ENCODE data around the gene CDH4.

CDH4 gene

DNA sequence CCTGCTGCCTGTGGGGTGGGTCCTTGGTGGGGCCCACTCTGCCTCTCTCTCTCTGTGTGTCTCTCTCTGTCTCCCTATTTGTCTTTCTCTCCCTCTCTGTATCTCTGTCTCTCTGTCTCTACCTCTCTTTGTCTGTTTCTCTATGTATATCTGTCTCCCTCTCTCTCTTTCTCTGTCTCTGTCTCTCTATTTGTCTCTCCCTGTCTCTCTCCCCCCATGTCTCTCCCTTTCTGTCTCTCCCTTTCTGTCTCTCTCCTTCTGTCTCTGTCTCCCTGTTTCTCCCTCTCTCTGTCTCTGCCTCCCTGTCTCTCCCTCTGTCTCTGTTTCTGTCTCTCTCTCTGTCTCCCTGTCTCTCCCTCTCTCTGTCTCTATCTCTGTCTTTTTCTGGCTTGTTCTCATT lies 353.2 kb downstream of the CDH4 start:
- TF ChIP-seq, protein P1, sequence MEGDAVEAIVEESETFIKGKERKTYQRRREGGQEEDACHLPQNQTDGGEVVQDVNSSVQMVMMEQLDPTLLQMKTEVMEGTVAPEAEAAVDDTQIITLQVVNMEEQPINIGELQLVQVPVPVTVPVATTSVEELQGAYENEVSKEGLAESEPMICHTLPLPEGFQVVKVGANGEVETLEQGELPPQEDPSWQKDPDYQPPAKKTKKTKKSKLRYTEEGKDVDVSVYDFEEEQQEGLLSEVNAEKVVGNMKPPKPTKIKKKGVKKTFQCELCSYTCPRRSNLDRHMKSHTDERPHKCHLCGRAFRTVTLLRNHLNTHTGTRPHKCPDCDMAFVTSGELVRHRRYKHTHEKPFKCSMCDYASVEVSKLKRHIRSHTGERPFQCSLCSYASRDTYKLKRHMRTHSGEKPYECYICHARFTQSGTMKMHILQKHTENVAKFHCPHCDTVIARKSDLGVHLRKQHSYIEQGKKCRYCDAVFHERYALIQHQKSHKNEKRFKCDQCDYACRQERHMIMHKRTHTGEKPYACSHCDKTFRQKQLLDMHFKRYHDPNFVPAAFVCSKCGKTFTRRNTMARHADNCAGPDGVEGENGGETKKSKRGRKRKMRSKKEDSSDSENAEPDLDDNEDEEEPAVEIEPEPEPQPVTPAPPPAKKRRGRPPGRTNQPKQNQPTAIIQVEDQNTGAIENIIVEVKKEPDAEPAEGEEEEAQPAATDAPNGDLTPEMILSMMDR (conservative IDR thresholded peaks at IDR 0.05; ENCODE audit: low read depth, low read length) = no peak
- no peak overlapping the region for H3K4me3 ChIP-seq (ENCODE audit: low read length)
- no peak for DNase-seq (ENCODE audit: low read depth)

GRCh38 chr20:61605862-61606557 lies 353.9 kb downstream of the CDH4 start:
- no peak overlapping the region for H3K4me3 ChIP-seq (ENCODE audit: low read length)
- TF ChIP-seq, protein P1 (conservative IDR thresholded peaks at IDR 0.05; ENCODE audit: low read depth, low read length) = no peak
- no peak for DNase-seq (ENCODE audit: low read depth)

DNA sequence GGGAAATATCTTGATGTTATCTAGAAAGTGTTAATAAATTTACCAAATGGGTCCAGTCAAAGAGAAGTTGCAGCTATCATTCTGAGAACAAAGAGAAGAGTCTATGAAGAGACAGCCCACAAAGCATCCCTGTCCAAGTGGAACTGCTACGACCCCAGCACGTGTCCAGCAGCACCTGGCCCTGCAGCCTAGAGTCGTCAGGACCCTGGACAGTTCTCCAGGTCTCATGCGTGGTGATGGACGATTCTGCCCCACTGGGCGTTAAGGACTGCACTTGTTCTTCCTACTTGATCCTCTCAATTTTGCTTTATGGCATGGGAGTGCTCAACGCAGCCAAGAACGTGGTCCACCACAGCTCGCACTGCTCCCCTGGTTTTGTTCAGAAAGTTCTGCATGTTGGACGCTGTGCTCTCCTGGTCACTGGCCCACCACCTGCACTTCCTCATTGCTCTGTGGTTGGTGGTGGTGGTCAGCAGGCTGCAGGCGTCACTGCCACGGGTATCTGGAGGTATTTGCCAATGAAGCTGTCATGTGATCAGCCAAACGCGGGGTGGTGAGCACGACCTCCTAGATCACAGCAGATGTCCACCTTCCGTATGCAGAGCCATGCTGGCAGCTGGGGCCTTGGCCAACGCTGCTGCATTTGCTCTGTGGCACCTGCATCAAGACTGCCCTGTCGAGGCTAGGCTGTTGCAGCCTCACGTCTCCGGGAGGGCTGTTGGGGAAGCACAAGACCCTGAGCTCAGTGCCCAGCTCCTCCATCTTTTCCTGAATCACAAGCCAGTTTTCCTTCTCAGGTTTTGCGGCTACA lies 356.4 kb downstream of the CDH4 start:
- TF ChIP-seq, protein P1 (conservative IDR thresholded peaks at IDR 0.05; ENCODE audit: low read depth, low read length) = no peak
- H3K4me3 ChIP-seq (ENCODE audit: low read length) = no peak overlapping the region
- DNase-seq (ENCODE audit: low read depth) = no peak

DNA sequence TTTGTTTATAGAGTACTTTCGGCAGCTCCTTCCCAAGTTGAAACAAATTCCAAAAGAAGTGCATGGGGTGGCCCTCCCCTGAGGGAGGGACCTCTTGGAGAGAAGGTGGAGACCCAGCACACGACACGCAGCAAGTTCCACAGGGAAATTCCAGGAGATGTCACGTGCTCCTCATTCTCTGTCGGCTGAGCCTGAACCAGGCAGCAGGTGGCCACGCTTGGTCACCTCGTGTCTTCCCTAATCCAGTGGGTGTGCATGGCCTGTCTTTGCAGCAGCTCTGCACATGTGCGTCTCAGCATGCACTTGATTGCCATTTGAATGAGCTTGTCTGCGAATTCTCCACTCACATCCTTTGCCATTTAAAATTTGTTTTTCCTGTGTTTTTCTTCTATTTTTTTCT lies 357.4 kb downstream of the CDH4 start:
- TF ChIP-seq, protein P1 (conservative IDR thresholded peaks at IDR 0.05; ENCODE audit: low read depth, low read length) = no peak
- no peak overlapping the region for H3K4me3 ChIP-seq (ENCODE audit: low read length)

DNA sequence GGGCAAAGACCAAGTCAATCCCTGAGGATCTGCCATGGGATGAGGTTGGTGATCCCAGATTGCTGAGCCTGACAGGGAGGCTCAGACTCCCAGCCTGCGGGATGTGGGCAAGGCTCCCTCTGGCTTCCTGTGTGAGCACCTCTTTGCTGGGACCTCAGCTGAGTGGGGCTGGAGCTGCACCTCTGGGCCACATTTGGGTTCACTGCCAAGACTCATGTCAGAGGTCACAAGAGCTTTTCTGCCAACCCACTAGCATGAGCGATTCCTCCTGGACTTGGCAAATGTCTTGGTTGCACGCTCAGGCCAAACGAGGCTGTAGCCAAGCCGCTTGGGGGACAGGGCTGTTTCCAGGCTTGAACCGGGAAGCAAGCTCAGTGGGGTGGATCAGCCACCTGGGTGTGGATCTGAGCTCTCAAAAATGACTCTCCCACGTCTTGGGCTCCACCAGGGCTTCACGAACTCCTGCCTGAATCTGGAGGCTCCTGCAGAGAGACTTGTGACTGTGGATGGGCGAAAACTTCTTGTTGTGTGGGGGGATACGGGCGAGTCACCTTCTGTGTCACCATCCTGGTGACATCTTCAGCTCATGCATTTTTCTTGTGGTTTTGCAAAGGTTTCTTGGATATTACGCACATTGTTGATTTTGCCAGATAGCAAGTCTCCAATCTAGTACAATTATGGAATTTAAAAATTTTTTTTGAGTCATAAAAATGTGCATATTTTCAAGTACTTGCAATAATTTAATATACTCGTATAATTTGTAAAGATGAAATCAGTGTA lies 359.5 kb downstream of the CDH4 start:
- H3K4me3 ChIP-seq (ENCODE audit: low read length) = no peak overlapping the region
- TF ChIP-seq, protein P1 (conservative IDR thresholded peaks at IDR 0.05; ENCODE audit: low read depth, low read length) = no peak
- DNase-seq (ENCODE audit: low read depth) = no peak

More for the DNA sequence above, 357.4 kb downstream of the CDH4 start:
- DNase-seq (ENCODE audit: low read depth) = no peak

DNA sequence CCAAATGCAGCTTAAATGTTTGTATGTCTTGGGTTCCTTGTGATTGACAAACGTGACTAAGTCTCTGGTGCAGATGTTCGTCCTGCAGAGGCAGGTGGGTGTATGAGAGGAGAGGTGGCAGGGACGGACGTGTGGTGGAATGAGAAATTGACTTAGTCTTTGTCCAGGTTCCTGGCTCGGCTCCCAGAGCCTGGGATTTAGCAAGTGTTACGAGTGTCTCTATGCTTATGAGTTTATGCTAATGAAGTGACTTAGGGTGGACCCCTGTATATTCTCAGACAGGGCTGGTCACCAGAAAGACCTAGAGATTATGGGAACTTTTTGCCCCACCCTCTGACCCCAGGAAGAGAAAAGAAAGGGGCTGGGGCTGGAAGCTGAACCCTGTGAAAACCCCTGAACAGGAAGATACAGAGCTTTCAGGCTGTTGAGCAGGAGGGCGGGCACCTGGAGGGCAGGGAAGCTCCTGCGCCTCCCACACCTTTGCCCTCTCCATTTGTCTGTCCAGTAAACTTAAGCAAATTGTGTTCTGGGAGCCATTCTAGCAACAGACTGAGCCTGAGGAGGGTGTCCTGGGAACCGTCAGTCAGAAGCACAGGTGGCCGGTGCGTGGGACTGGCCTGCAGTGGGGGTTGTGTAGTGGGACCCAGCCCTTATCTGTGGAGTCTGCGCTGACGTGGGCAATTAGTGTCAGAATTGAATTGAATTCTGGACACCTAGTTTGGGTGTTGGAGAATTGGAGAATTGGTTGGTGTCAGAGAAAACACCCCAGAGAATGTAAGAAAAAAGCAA lies 362.1 kb downstream of the CDH4 start:
- no peak for DNase-seq (ENCODE audit: low read depth)
- TF ChIP-seq, protein P1 (conservative IDR thresholded peaks at IDR 0.05; ENCODE audit: low read depth, low read length) = no peak

More for the DNA sequence above, 362.1 kb downstream of the CDH4 start:
- no peak overlapping the region for H3K4me3 ChIP-seq (ENCODE audit: low read length)
